Natural killer cell (primary cell): ENCODE data around the gene LZTS2. TPM values are rescaled to one million over a fixed set of nuclear protein-coding genes. Genes with fewer than 3 reads are reported as not detected.

Experiments used
- ATAC-seq, 3 donors: fragments of 150-1000 bp in 2 of 3; fragments of 200-7000 bp in 1 of 3; cut with Tn5 transposase; 1 replicate in 1 of 3; 2 replicates in 2 of 3; pipeline ENCODE4 v1.10.0; 2021; ENCODE audit warnings: mild to moderate bottlenecking in 2 of 3, moderate library complexity in 2 of 3
- DNase-seq, 2 donors: peaks; one replicate each; pipeline versions ENCODE4 v3.0.0 to v3.0.0-alpha.2; 2013 to 2021; ENCODE audit warnings: mixed read lengths in 1 of 2
- H3K27ac ChIP-seq: one replicate; pipeline ENCODE4 v1.5.1; 2013; ENCODE audit warnings: mild to moderate bottlenecking, low read length
- H3K27me3 ChIP-seq: one replicate; pipeline ENCODE4 v1.6.1; 2013; ENCODE audit warnings: low read length; ENCODE audit not compliant: control insufficient read depth, insufficient read depth
- H3K36me3 ChIP-seq: one replicate; pipeline ENCODE4 v1.6.1; 2013; ENCODE audit warnings: low read length; ENCODE audit not compliant: control insufficient read depth, insufficient read depth
- H3K4me1 ChIP-seq: one replicate; pipeline ENCODE4 v1.6.1; 2013; ENCODE audit warnings: low read length; ENCODE audit not compliant: control insufficient read depth, insufficient read depth
- H3K4me3 ChIP-seq: one replicate; pipeline ENCODE4 v1.5.1; 2013; ENCODE audit warnings: low read length
- H3K9me3 ChIP-seq: one replicate; pipeline ENCODE4 v1.6.1; 2013; ENCODE audit warnings: low read length; ENCODE audit not compliant: control insufficient read depth, insufficient read depth
- H3K27ac Mint-ChIP-seq, 2 donors: one replicate each; pipeline ENCODE4 v1.8.0; 2022; ENCODE audit warnings: mild to moderate bottlenecking in 2 of 2, mixed read lengths in 2 of 2, moderate library complexity in 1 of 2
- H3K27me3 Mint-ChIP-seq, 2 donors: one replicate each; pipeline ENCODE4 v1.8.0; 2022; ENCODE audit warnings: low read depth in 2 of 2, mixed read lengths in 2 of 2
- H3K36me3 Mint-ChIP-seq: one replicate; pipeline ENCODE4 v1.8.0; 2022; ENCODE audit warnings: mixed read lengths
- H3K4me1 Mint-ChIP-seq, 2 donors: one replicate each; pipeline ENCODE4 v1.8.0; 2022; ENCODE audit warnings: mixed read lengths in 2 of 2
- H3K4me3 Mint-ChIP-seq: one replicate; pipeline ENCODE4 v1.8.0; 2022; ENCODE audit warnings: mild to moderate bottlenecking, moderate library complexity, mixed read lengths
- H3K9me3 Mint-ChIP-seq, 2 donors: one replicate each; pipeline ENCODE4 v1.8.0; 2022; ENCODE audit warnings: mixed read lengths in 2 of 2
- CTCF ChIP-seq: fragments of 200-600 bp; IDR thresholded peaks from one replicate; pipeline ENCODE4 v1.8.0; 2022; ENCODE audit warnings: antibody characterized with exemption
- WGBS: methylation state at CpG from one replicate; pipeline ENCODE4 v1.1.7; 2013; ENCODE audit warnings: missing lambda C conversion rate; ENCODE audit not compliant: insufficient coverage; 5-methylcytosine and 5-hydroxymethylcytosine counted together
- intact Hi-C: fragments of 100-400 bp; cut with micrococcal nuclease; formaldehyde crosslinking; loops from one replicate; pipeline ENCODE4 v1.14.2; 2022
- total RNA-seq, 4 donors: library from RNA; stranded (reverse); fragments of 120-200 nt in 1 of 4; gene quantifications; one replicate each; pipeline versions ENCODE4 v1.2.3 to v1.2.4, GENCODE V29; 2013 to 2022

LZTS2 gene
- total RNA-seq, 3 donors from 2014 or later (not counting 1 experiment from before 2014, with no cell fraction given): 8.0 to 16.1 (median 11.7) TPM

GRCh38 chr10:101011517-101012423 is 12.2 kb downstream of the LZTS2 start:
- Mint-ChIP-seq H3K36me3 (no peaks in the 10 kb centered on the region), H3K9me3 (no peaks in the 10 kb centered on the region), H3K27me3 (peaks cover 18 to 25% of the 10 kb centered on the region in 2 donors), H3K27ac (no peak overlapping the region), H3K4me3 (no peak overlapping the region), H3K4me1 (peaks cover 10 to 16% of the 10 kb centered on the region in 2 donors)
- no peak for ATAC-seq
- peaks cover 8% of the 10 kb centered on the region for H3K4me1 ChIP-seq
- peaks cover 2% of the 10 kb centered on the region for H3K36me3 ChIP-seq
- WGBS: 83% methylated on average over 22 of the region's 22 CpGs
- H3K4me3 ChIP-seq: no peak overlapping the region
- intact Hi-C loops: loop anchor here (5.0 kb wide), 1 partner anchor 339 kb away; no protein-coding TSS in a partner anchor
- no peak for DNase-seq
- H3K27ac ChIP-seq: no peak overlapping the region
- no peaks in the 10 kb centered on the region for H3K9me3 ChIP-seq
- TF ChIP-seq CTCF: no peak
- H3K27me3 ChIP-seq: peaks cover 4% of the 10 kb centered on the region

GRCh38 chr10:101012525-101013364 is 13.1 kb downstream of the LZTS2 start:
- Mint-ChIP-seq H3K4me3 (no peak overlapping the region), H3K27me3 (peaks cover 28 to 34% of the 10 kb centered on the region in 2 donors), H3K4me1 (peaks cover 10 to 16% of the 10 kb centered on the region in 2 donors), H3K36me3 (no peaks in the 10 kb centered on the region), H3K9me3 (no peaks in the 10 kb centered on the region), H3K27ac (peak overlapping the region in 1 of 2 donors; percentile 9)
- Histone ChIP-seq H3K9me3 (no peaks in the 10 kb centered on the region), H3K4me3 (no peak overlapping the region), H3K36me3 (no peaks in the 10 kb centered on the region), H3K4me1 (peaks cover 8% of the 10 kb centered on the region), H3K27me3 (peaks cover 8% of the 10 kb centered on the region), H3K27ac (no peak overlapping the region)
- TF ChIP-seq CTCF: peak; percentile 67
- peak; percentile 53 to 87 for DNase-seq
- WGBS: 31% methylated on average over 13 of the region's 14 CpGs
- intact Hi-C loops: loop anchor here (1.0 to 5.0 kb wide), 2 partner anchors 43 to 340 kb away; partner anchors contain the start of gene SEMA4G
- peak; percentile 82 to 84 (median 83) for ATAC-seq

- intact Hi-C loops: loop anchor here (1.0 to 5.0 kb wide), 2 partner anchors 44 to 341 kb away; partner anchors contain the start of gene SEMA4G
- 69% methylated on average over 9 of the region's 9 CpGs for WGBS
- Histone ChIP-seq H3K9me3 (no peaks in the 10 kb centered on the region), H3K4me1 (peaks cover 10% of the 10 kb centered on the region), H3K36me3 (no peaks in the 10 kb centered on the region), H3K27me3 (peaks cover 13% of the 10 kb centered on the region), H3K4me3 (no peak overlapping the region), H3K27ac (no peak overlapping the region)
- no peak overlapping the region for H3K4me3 Mint-ChIP-seq
- peak overlapping the region in 1 of 2 donors; percentile 9 for H3K27ac Mint-ChIP-seq
- no peaks in the 10 kb centered on the region for H3K9me3 Mint-ChIP-seq
- no peak for TF ChIP-seq CTCF
- H3K36me3 Mint-ChIP-seq: no peaks in the 10 kb centered on the region
- peaks cover 10 to 19% of the 10 kb centered on the region in 2 donors for H3K4me1 Mint-ChIP-seq
- H3K27me3 Mint-ChIP-seq: peaks cover 30 to 39% of the 10 kb centered on the region in 2 donors
- ATAC-seq (no peak), DNase-seq (no peak)
Measured at GRCh38 chr10:101013365-101013825, 13.8 kb downstream of the LZTS2 start.
